Calu3 (cell line): Measurements from ENCODE around the gene CAMSAP3. TPM values are rescaled to one million over a fixed set of nuclear protein-coding genes. Genes with fewer than 3 reads are reported as not detected.

ENCODE experiments used
- BruUV-seq: library from RNA; stranded (reverse); fragments of 400-500 nt; replicated peaks from 2 replicates; lab custom pipeline; 2021; lab: Mats Ljungman, UMichigan
- CTCF ChIA-PET: fragments of 300-600 bp; sonication (Branson Sonifier 250); formaldehyde crosslinking; loops from one replicate; lab custom pipeline; 2022; ENCODE audit warnings: antibody characterized with exemption; lab: Charles Lee
- DNase-seq: peaks from one replicate; pipeline ENCODE4 v3.0.0; 2022
- H3K27ac Mint-ChIP-seq: one replicate; pipeline ENCODE4 v1.8.0; 2022; ENCODE audit warnings: mixed read lengths; ENCODE audit not compliant: unreplicated experiment
- H3K27me3 Mint-ChIP-seq: one replicate; pipeline ENCODE4 v1.8.0; 2022; ENCODE audit warnings: mixed read lengths; ENCODE audit not compliant: unreplicated experiment
- H3K36me3 Mint-ChIP-seq: one replicate; pipeline ENCODE4 v1.8.0; 2022; ENCODE audit warnings: mild to moderate bottlenecking, moderate library complexity, mixed read lengths; ENCODE audit not compliant: insufficient read depth, unreplicated experiment
- H3K4me1 Mint-ChIP-seq: one replicate; pipeline ENCODE4 v1.8.0; 2022; ENCODE audit warnings: mild to moderate bottlenecking, low read depth, mixed read lengths; ENCODE audit not compliant: unreplicated experiment
- H3K4me3 Mint-ChIP-seq: one replicate; pipeline ENCODE4 v1.8.0; 2022; ENCODE audit warnings: mild to moderate bottlenecking, low read depth, moderate library complexity, mixed read lengths; ENCODE audit not compliant: unreplicated experiment
- H3K9me3 Mint-ChIP-seq: one replicate; pipeline ENCODE4 v1.8.0; 2022; ENCODE audit warnings: low read depth, mixed read lengths; ENCODE audit not compliant: unreplicated experiment
- CTCF ChIP-seq: fragments of 200-600 bp; IDR thresholded peaks from one replicate; pipeline ENCODE4 v1.8.0; 2022; ENCODE audit warnings: antibody characterized with exemption; ENCODE audit not compliant: unreplicated experiment
- intact Hi-C: fragments of 100-400 bp; cut with micrococcal nuclease; formaldehyde crosslinking; loops from one replicate; pipeline ENCODE4 v1.10.0; 2022; ENCODE audit not compliant: unreplicated experiment
- total RNA-seq: library from RNA; stranded (reverse); gene quantifications from 2 replicates; pipeline ENCODE4 v1.2.3, GENCODE V29; 2022

CAMSAP3 gene
- total RNA-seq, 1 experiment from 2014 or later: 26.0 TPM

GRCh38 chr19:7620442-7621412, 25.1 kb downstream of the CAMSAP3 start:
- BruUV-seq: no TSS peak
- no peak overlapping the region for H3K4me3 Mint-ChIP-seq
- H3K27me3 Mint-ChIP-seq: no peaks in the 10 kb centered on the region
- intact Hi-C loops: no loop called here
- DNase-seq: no peak
- CTCF ChIA-PET: no interaction called here
- H3K4me1 Mint-ChIP-seq: peaks cover 13% of the 10 kb centered on the region
- no peaks in the 10 kb centered on the region for H3K9me3 Mint-ChIP-seq
- H3K27ac Mint-ChIP-seq: no peak overlapping the region
- H3K36me3 Mint-ChIP-seq: peaks cover 52% of the 10 kb centered on the region
- no peak for TF ChIP-seq CTCF

- no peak for TF ChIP-seq CTCF
- Mint-ChIP-seq H3K27me3 (no peaks in the 10 kb centered on the region), H3K9me3 (no peaks in the 10 kb centered on the region), H3K27ac (no peak overlapping the region), H3K36me3 (peaks cover 33% of the 10 kb centered on the region), H3K4me1 (peaks cover 12% of the 10 kb centered on the region), H3K4me3 (no peak overlapping the region)
- intact Hi-C loops: no loop called here
- no TSS peak for BruUV-seq
- CTCF ChIA-PET: no interaction called here
- no peak for DNase-seq
Measured at GRCh38 chr19:7622933-7623685, 27.4 kb downstream of the CAMSAP3 start.

GRCh38 chr19:7623725-7624603, 28.3 kb downstream of the CAMSAP3 start:
- no peak overlapping the region for H3K27ac Mint-ChIP-seq
- intact Hi-C loops: no loop called here
- no peaks in the 10 kb centered on the region for H3K9me3 Mint-ChIP-seq
- no peak for TF ChIP-seq CTCF
- no peaks in the 10 kb centered on the region for H3K27me3 Mint-ChIP-seq
- H3K36me3 Mint-ChIP-seq: peaks cover 33% of the 10 kb centered on the region
- DNase-seq: no peak
- no peak overlapping the region for H3K4me3 Mint-ChIP-seq
- BruUV-seq: no TSS peak
- peaks cover 9% of the 10 kb centered on the region for H3K4me1 Mint-ChIP-seq
- CTCF ChIA-PET: no interaction called here

- no peak for DNase-seq
- Mint-ChIP-seq H3K4me1 (peaks cover 7% of the 10 kb centered on the region), H3K27me3 (no peaks in the 10 kb centered on the region), H3K9me3 (no peaks in the 10 kb centered on the region), H3K36me3 (peaks cover 34% of the 10 kb centered on the region), H3K27ac (no peak overlapping the region), H3K4me3 (no peak overlapping the region)
- CTCF ChIA-PET: no interaction called here
- no TSS peak for BruUV-seq
- intact Hi-C loops: no loop called here
- TF ChIP-seq CTCF: no peak
Measured at GRCh38 chr19:7624810-7625209, 29.1 kb downstream of the CAMSAP3 start.
